Ishikawa (cell line): ENCODE measurements around the gene RNF214.

Experiments used
- CEBPB ChIP-seq: IDR thresholded peaks from 2 replicates; pipeline ENCODE4 v1.6.1; 2012
- CREB1 ChIP-seq: IDR thresholded peaks from 2 replicates; pipeline ENCODE4 v1.6.1; 2012; ENCODE audit warnings: low read depth
- EGR1 ChIP-seq: IDR thresholded peaks from 2 replicates; pipeline ENCODE4 v1.6.1; 2012
- EP300 ChIP-seq: IDR thresholded peaks from 2 replicates; pipeline ENCODE4 v1.6.1; 2012; ENCODE audit warnings: borderline replicate concordance
- FOXM1 ChIP-seq: IDR thresholded peaks from 2 replicates; pipeline ENCODE4 v1.6.1; 2012; ENCODE audit warnings: low read depth, borderline replicate concordance
- NFIC ChIP-seq: IDR thresholded peaks from 2 replicates; pipeline ENCODE4 v1.6.1; 2012
- RAD21 ChIP-seq: IDR thresholded peaks from 2 replicates; pipeline ENCODE4 v1.6.1; 2012; ENCODE audit warnings: low read depth
- REST ChIP-seq: IDR thresholded peaks from 2 replicates; pipeline ENCODE4 v1.6.1; 2012; ENCODE audit warnings: low read depth, mild to moderate bottlenecking
- TAF1 ChIP-seq: IDR thresholded peaks from 2 replicates; pipeline ENCODE4 v1.6.1; 2012; ENCODE audit warnings: low read depth, mild to moderate bottlenecking
- TCF12 ChIP-seq: IDR thresholded peaks from 2 replicates; pipeline ENCODE4 v1.6.1; 2012; ENCODE audit warnings: low read depth
- TEAD4 ChIP-seq: IDR thresholded peaks from 2 replicates; pipeline ENCODE4 v1.6.1; 2012
- USF1 ChIP-seq: IDR thresholded peaks from 2 replicates; pipeline ENCODE4 v1.6.1; 2012
- YY1 ChIP-seq: IDR thresholded peaks from 2 replicates; pipeline ENCODE4 v1.6.1; 2012; ENCODE audit warnings: low read depth
- ZBTB7A ChIP-seq: IDR thresholded peaks from 2 replicates; pipeline ENCODE4 v1.6.1; 2012; ENCODE audit warnings: low read depth
- TF ChIP-seq, protein P1 (sequence below): IDR thresholded peaks from 2 replicates; pipeline ENCODE4 v1.6.1; 2012

Gene RNF214

DNA sequence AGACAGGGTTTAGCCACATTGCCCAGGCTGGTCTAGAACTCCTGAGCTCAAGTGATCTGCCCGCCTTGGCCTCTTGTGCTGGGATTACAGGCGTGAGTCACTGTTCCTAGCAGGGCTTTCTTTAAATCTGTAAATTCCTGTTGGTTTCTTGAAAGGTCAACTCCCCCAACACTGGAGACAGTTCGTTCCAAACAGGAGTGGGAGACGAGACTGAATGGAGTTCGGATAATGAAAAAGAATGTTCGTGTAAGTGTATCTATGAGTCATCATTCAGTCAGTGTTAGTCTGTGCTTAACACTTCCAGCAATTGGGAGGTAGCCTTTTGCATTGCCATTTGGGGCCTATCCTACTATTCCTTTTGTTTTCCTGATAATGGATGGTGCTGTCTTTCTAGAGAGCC, 48.7 kb downstream of the RNF214 start:
- no peak for TF ChIP-seq ZBTB7A
- no peak for TF ChIP-seq EGR1
- TF ChIP-seq RAD21: no peak
- TF ChIP-seq EP300: no peak
- no peak for TF ChIP-seq NFIC
- no peak for TF ChIP-seq TEAD4
- TF ChIP-seq TAF1: no peak
- no peak for TF ChIP-seq USF1
- TF ChIP-seq REST: no peak
- no peak for TF ChIP-seq YY1
- TF ChIP-seq TCF12: no peak
- TF ChIP-seq, protein P1, sequence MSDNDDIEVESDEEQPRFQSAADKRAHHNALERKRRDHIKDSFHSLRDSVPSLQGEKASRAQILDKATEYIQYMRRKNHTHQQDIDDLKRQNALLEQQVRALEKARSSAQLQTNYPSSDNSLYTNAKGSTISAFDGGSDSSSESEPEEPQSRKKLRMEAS: no peak
- no peak for TF ChIP-seq FOXM1
- no peak for TF ChIP-seq CEBPB
- TF ChIP-seq CREB1: no peak

DNA sequence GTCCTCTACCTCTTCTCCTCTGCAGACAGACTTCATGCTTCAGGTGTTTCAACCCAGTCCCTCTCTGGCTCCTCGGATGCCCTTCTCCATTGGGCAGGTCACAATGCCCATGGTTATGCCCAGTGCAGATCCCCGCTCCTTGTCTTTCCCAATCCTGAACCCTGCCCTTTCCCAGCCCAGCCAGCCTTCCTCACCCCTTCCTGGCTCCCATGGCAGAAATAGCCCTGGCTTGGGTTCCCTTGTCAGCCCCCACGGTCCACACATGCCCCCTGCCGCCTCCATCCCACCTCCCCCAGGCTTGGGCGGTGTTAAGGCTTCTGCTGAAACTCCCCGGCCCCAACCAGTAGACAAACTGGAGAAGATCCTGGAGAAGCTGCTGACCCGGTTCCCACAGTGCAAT, 49.4 kb downstream of the RNF214 start:
- no peak for TF ChIP-seq RAD21
- no peak for TF ChIP-seq TCF12
- TF ChIP-seq USF1: no peak
- TF ChIP-seq FOXM1: no peak
- TF ChIP-seq REST: no peak

DNA sequence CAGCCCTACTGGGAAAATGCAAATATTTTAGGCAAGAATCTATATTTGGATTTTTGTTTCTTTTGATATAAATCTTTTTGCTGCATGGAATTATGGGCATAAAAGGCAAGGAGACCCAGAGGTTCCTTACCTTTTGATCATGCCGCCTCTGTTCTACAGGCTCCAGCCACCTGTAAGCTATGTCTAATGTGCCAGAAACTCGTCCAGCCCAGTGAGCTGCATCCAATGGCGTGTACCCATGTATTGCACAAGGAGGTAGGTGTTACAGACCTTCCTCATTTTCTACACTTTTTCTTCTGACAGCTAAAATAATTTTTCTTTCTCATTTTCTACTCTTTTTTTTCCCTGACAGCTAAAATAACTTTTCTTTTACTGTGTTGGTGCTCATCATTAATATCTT, 50.5 kb downstream of the RNF214 start:
- TF ChIP-seq, protein P1: no peak
- TF ChIP-seq TCF12 (no peak), CREB1 (no peak), ZBTB7A (no peak), CEBPB (no peak), TAF1 (no peak), USF1 (no peak), EGR1 (no peak), NFIC (no peak)

GRCh38 chr11:117284053-117284452, 51.6 kb downstream of the RNF214 start:
- TF ChIP-seq EP300: no peak
- no peak for TF ChIP-seq NFIC

GRCh38 chr11:117286588-117286987, 54.1 kb downstream of the RNF214 start:
- TF ChIP-seq TCF12 (no peak), ZBTB7A (no peak), REST (no peak), CREB1 (no peak), NFIC (no peak), TAF1 (no peak), TEAD4 (no peak)
- TF ChIP-seq, protein P1: no peak
